K562 (cell line): ENCODE results near the gene KLHL14.

Source experiments
- BRCA1 ChIP-seq, 2 experiments: fragments of 450-650 bp in 1 of 2; sonication (generic) in 1 of 2; formaldehyde crosslinking in 1 of 2; IDR thresholded peaks; 2 replicates each; pipeline versions ENCODE4 v1.5.0 to v1.6.1; 2017 to 2020; ENCODE audit warnings: mild to moderate bottlenecking in 1 of 2, missing genetic modification reagents in 1 of 2
- ELF2 ChIP-seq: fragments of 250-450 bp; sonication (Bioruptor Pico); IDR thresholded peaks from 2 replicates; pipeline ENCODE4 v1.5.0; 2021; ENCODE audit warnings: mild to moderate bottlenecking
- ELF4 ChIP-seq: fragments of 450-650 bp; formaldehyde crosslinking; IDR thresholded peaks from 2 replicates; pipeline ENCODE4 v1.4.0; 2022; ENCODE audit warnings: missing genetic modification characterization
- MAFK ChIP-seq: IDR thresholded peaks from 2 replicates; pipeline ENCODE4 v1.6.1; 2011; ENCODE audit warnings: low read length, improper control_type of control experiment
- MAZ ChIP-seq, 2 experiments: fragments of 450-650 bp in 1 of 2; sonication (generic) in 1 of 2; formaldehyde crosslinking; IDR thresholded peaks in 1 of 2; conservative IDR thresholded peaks in 1 of 2; 2 replicates each; pipeline versions ENCODE4 v1.4.0 to v1.5.0; 2020; ENCODE audit warnings: mild to moderate bottlenecking in 1 of 2, missing genetic modification reagents in 1 of 2
- RBM22 ChIP-seq: fragments of 200-400 bp; formaldehyde crosslinking; IDR thresholded peaks from 2 replicates; pipeline ENCODE4 v1.6.1; 2018; ENCODE audit warnings: low read length, low read depth; ENCODE audit not compliant: poor library complexity, severe bottlenecking
- SMAD1 ChIP-seq: fragments of 150-350 bp; IDR thresholded peaks from 2 replicates; pipeline ENCODE4 v1.6.1; 2014; ENCODE audit warnings: low read length, low read depth; ENCODE audit not compliant: partially characterized antibody
- XRCC4 ChIP-seq: IDR thresholded peaks from one replicate; pipeline ENCODE4 v1.6.1; 2011; ENCODE audit not compliant: insufficient read depth, insufficient read length; ENCODE audit errors: extremely low read depth
- YY1 ChIP-seq, 3 experiments: IDR thresholded peaks; 2 replicates each; pipeline ENCODE4 v1.6.1; 2011; ENCODE audit warnings: low read length in 2 of 3, mild to moderate bottlenecking in 2 of 3, moderate library complexity in 2 of 3, borderline replicate concordance in 1 of 3, control low read depth in 1 of 3, low read depth in 1 of 3; ENCODE audit not compliant: insufficient read depth in 3 of 3, insufficient replicate concordance in 2 of 3, control insufficient read depth in 1 of 3, insufficient read length in 1 of 3; ENCODE audit errors: extremely low read depth in 1 of 3
- ZNF253 ChIP-seq: fragments of 250-450 bp; sonication (Bioruptor Pico); conservative IDR thresholded peaks from 2 replicates; pipeline ENCODE4 v1.6.1; 2021; ENCODE audit warnings: mild to moderate bottlenecking
- TF ChIP-seq, protein P1 (sequence below): sonication (generic); formaldehyde crosslinking; IDR thresholded peaks from 2 replicates; pipeline ENCODE4 v1.8.1; 2022; ENCODE audit warnings: missing genetic modification reagents
- TF ChIP-seq, protein P2 (sequence below), 3 experiments: IDR thresholded peaks in 2 of 3; conservative IDR thresholded peaks in 1 of 3; 2 replicates each; pipeline ENCODE4 v1.5.1; 2011 to 2012; ENCODE audit warnings: low read length in 3 of 3, mild to moderate bottlenecking in 3 of 3, control low read depth in 2 of 3, improper control_type of control experiment in 1 of 3, inconsistent platforms in 1 of 3, low read depth in 1 of 3, mixed read lengths in 1 of 3, moderate library complexity in 1 of 3; ENCODE audit not compliant: insufficient read depth in 2 of 3
- TF ChIP-seq, protein P3 (sequence below): IDR thresholded peaks from 2 replicates; pipeline ENCODE4 v1.6.1; 2016; ENCODE audit warnings: missing genetic modification characterization, missing compliant biosample characterization
- TF ChIP-seq, protein P4 (sequence below): sonication (generic); formaldehyde crosslinking; IDR thresholded peaks from 2 replicates; pipeline ENCODE4 v1.4.0; 2020; ENCODE audit warnings: mild to moderate bottlenecking, missing genetic modification reagents

DNA sequence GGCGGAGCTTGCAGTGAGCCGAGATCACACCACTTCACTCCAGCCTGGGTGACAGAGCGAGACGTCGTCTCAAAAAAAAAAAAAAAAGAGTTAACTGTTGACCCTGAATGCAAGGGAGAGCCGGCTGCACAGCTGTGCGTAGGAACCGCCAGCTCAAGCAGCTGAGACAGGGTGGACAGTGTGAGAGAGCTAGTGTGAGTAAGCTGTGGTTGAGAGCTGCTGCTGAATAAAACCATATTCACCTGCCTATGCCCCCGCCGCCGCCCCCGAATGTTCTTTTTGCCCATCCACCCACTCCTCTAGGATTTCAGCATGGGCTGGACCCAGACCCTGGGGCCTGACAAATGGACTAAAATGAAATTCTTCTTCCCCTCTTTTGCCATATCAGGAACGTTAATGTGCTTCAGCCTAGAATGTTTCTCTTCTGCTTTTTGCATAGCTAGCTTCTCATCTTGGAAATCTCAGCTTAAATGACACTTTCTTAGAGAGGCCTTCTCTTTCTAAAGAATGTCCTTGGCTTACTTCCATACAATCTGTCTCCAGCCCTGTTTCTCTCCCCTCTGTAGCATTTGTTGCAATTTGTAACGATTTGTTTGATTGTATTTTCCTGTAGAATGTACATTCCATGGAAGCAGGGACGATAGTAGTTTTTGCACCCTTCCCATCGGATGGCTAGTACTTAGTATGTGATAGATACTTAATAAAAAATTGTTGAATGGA, 142.7 kb downstream of the KLHL14 start:
- TF ChIP-seq, protein P1, sequence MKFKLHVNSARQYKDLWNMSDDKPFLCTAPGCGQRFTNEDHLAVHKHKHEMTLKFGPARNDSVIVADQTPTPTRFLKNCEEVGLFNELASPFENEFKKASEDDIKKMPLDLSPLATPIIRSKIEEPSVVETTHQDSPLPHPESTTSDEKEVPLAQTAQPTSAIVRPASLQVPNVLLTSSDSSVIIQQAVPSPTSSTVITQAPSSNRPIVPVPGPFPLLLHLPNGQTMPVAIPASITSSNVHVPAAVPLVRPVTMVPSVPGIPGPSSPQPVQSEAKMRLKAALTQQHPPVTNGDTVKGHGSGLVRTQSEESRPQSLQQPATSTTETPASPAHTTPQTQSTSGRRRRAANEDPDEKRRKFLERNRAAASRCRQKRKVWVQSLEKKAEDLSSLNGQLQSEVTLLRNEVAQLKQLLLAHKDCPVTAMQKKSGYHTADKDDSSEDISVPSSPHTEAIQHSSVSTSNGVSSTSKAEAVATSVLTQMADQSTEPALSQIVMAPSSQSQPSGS (CRISPR knock-in tag), result no peak
- TF ChIP-seq ELF4 (CRISPR knock-in tag) (no peak), SMAD1 (no peak), BRCA1 (IDR thresholded peaks at IDR 0.05) (no peak), BRCA1 (CRISPR knock-in tag; IDR thresholded peaks at IDR 0.05) (no peak), YY1 (IDR thresholded peaks at IDR 0.05; ENCODE audit: borderline replicate concordance in 1 of 3, control insufficient read depth in 1 of 3, extremely low read depth in 1 of 3, insufficient read depth in 3 of 3, insufficient read length in 1 of 3, insufficient replicate concordance in 2 of 3, low read depth in 1 of 3, low read length in 2 of 3) (no peak), MAFK (no peak), MAZ (CRISPR knock-in tag; conservative IDR thresholded peaks at IDR 0.05 in 1 of 2, IDR thresholded peaks at IDR 0.05 in 1 of 2) (no peak), ELF2 (CRISPR knock-in tag) (no peak), RBM22 (no peak), XRCC4 (no peak), ZNF253 (no peak)
- TF ChIP-seq, protein P2, sequence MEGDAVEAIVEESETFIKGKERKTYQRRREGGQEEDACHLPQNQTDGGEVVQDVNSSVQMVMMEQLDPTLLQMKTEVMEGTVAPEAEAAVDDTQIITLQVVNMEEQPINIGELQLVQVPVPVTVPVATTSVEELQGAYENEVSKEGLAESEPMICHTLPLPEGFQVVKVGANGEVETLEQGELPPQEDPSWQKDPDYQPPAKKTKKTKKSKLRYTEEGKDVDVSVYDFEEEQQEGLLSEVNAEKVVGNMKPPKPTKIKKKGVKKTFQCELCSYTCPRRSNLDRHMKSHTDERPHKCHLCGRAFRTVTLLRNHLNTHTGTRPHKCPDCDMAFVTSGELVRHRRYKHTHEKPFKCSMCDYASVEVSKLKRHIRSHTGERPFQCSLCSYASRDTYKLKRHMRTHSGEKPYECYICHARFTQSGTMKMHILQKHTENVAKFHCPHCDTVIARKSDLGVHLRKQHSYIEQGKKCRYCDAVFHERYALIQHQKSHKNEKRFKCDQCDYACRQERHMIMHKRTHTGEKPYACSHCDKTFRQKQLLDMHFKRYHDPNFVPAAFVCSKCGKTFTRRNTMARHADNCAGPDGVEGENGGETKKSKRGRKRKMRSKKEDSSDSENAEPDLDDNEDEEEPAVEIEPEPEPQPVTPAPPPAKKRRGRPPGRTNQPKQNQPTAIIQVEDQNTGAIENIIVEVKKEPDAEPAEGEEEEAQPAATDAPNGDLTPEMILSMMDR (IDR thresholded peaks at IDR 0.05 in 2 of 3, conservative IDR thresholded peaks at IDR 0.05 in 1 of 3; ENCODE audit: insufficient read depth in 2 of 3, low read depth in 1 of 3, low read length in 3 of 3), result no peak
- TF ChIP-seq, protein P3, sequence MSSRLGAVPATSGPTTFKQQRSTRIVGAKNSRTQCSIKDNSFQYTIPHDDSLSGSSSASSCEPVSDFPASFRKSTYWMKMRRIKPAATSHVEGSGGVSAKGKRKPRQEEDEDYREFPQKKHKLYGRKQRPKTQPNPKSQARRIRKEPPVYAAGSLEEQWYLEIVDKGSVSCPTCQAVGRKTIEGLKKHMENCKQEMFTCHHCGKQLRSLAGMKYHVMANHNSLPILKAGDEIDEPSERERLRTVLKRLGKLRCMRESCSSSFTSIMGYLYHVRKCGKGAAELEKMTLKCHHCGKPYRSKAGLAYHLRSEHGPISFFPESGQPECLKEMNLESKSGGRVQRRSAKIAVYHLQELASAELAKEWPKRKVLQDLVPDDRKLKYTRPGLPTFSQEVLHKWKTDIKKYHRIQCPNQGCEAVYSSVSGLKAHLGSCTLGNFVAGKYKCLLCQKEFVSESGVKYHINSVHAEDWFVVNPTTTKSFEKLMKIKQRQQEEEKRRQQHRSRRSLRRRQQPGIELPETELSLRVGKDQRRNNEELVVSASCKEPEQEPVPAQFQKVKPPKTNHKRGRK (tag), result no peak
- TF ChIP-seq, protein P4, sequence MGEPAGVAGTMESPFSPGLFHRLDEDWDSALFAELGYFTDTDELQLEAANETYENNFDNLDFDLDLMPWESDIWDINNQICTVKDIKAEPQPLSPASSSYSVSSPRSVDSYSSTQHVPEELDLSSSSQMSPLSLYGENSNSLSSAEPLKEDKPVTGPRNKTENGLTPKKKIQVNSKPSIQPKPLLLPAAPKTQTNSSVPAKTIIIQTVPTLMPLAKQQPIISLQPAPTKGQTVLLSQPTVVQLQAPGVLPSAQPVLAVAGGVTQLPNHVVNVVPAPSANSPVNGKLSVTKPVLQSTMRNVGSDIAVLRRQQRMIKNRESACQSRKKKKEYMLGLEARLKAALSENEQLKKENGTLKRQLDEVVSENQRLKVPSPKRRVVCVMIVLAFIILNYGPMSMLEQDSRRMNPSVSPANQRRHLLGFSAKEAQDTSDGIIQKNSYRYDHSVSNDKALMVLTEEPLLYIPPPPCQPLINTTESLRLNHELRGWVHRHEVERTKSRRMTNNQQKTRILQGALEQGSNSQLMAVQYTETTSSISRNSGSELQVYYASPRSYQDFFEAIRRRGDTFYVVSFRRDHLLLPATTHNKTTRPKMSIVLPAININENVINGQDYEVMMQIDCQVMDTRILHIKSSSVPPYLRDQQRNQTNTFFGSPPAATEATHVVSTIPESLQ (CRISPR knock-in tag), result no peak
